ENCODE measurements around the gene GRID1.

The GRID1 gene

DNA sequence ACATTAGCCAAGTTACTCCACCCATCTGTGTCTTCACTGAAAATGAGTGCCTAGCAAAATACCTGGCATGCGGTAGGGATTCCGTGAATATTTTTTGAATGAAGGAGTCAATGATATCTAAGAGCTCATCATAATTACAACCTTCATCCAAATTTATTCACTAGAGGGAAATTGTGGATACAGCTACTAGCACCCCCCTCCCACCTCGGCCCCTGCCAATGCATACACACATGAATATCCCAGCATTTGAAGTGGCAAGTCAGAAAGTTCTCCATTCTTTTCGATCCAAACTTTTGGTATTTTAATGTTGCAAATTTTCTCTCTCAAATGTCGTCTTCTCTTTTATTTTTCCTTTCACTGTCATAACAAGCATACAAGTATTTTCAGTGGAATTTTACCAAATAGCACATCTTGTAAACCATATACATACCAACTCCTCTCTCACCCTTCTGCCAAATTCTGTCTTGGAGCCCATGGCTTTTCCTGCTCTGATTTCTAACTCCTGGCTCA lies 164.3 kb downstream of the GRID1 start:
- no peak for DNase-seq

DNA sequence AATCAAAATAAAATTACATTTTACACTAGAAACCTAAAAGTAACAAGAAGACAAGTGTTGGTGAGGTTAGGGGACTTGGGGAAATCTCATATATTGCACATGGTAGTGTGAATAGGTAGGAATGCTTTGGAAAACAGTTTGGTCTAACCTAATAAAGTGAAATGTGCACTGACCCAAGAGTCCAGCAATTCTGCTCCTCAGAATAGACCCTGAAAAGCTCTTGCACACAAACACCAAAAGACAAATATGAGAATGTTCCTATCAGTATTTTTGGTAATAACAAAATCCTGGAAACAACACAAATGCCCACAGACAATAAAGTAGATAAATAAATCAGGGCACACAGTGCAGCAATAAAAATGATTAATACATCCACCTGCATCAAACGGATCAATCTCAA lies 165.7 kb downstream of the GRID1 start:
- no peak for DNase-seq

DNA sequence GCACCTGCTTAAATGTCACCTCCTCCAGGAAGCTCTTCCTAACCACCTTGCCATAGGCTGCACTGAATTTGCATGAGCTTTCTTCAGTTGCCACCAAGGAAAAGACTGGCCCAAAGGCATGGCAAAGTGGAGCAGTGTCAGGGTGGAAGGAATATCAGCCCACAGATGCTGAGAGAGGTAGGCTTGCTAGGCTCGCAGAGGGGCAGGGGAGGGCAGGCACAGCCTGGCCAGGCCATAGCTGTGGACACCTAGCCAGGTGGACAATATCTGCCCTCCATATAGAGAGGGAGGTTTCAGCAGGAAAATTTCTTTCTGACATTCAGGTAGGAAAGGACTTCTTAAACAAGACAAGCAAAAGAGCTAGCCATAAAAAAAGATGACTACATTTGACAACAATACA lies 166.3 kb downstream of the GRID1 start:
- no peak for DNase-seq

- DNase-seq: no peak
These were observed 167.6 kb downstream of the GRID1 start for GRCh38 chr10:86199041-86199440.

- no peak for DNase-seq
These were observed 168.3 kb downstream of the GRID1 start for GRCh38 chr10:86198271-86198670.

GRCh38 chr10:86197166-86197790 lies 169.3 kb downstream of the GRID1 start:
- no peak for DNase-seq

DNA sequence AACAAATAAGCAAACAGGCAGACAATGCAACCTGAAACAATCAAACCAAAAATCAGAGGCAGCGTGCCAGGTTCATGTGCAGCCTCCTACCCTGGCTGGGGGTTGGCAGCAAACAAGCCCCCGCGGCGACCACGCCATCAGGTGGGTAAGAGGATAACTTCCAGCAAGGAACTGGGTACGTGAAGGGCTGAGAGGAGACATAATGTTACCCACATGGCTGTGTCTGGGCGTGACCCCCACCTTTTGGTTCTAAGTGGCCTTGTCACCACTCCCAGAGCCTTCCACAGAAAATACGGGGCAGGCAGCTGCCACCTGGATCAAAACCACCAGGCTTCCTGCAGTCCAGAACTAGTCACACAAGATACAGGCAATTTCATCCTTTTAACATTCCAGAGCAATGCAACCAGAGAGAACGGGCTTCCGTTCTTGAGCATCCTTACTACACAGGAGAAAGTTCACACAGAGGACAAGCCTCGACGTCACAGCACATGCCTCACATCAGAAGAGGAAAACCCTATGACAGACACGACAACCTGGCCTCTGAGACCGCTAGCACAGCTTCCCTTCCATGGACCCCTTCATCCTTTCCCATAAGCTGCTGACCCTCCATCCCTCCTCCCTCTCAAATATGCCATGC lies 171.0 kb downstream of the GRID1 start:
- DNase-seq: no peak

- no peak for DNase-seq
These were observed 171.9 kb downstream of the GRID1 start for GRCh38 chr10:86194684-86195083.

DNA sequence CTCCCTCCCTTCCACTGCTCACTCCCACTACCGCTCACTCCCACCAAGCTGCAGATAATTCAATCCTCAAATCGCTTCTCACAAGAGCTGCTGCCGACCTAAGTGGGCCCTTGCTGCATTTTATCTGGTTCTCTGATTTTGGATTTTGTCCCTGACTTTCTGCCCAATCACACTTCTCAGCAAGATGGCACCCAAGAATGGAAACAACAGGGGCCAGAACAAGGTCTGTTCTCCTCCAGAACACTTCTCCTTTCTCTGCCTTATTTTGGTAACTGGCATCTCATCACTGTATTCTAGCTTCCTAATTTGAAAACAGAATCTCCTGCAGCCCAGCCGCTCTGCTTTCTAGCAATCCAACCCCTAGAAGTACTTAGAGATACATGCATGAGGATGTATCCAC lies 172.8 kb downstream of the GRID1 start:
- no peak for DNase-seq

DNA sequence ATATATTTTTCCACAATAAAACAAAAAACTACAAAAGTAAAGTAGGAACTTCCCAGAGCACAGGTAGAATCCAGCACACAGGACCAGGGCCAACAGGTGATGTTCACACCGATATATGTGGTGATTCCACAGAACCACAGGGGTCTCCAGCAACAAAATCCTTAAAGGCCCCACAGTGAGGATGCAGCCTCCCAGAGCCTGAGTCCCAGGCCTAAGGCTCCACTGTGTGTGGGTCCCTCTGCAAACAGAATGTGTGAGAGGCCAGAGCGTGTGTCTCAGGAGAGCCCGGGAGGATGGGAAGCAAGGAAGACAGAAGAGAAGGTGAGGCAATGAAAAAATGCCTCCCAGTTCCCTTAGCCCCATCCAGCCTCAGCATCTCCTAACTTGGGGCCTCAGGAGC lies 173.9 kb downstream of the GRID1 start:
- DNase-seq: no peak

GRCh38 chr10:86192147-86192546 lies 174.4 kb downstream of the GRID1 start:
- no peak for DNase-seq

DNA sequence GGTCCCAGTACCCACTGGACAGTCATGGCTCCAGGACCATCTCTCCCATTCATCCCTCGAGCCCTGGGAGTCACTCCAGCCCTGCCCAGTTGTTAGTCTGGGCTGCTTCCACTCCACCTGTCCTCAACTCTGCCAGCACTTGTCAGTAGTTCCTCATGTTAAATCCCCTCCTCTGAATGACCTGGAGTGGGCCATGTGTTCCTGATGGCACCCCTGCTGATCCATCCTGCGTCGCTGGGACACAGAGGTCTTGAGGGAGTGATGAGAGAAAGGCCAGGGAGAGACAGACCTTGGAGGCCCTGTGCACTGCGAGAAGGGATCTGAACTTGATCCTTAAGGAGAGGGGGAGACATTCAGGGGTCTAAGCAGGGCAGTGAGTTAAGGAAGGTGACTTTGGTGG lies 174.9 kb downstream of the GRID1 start:
- no peak for DNase-seq

DNA sequence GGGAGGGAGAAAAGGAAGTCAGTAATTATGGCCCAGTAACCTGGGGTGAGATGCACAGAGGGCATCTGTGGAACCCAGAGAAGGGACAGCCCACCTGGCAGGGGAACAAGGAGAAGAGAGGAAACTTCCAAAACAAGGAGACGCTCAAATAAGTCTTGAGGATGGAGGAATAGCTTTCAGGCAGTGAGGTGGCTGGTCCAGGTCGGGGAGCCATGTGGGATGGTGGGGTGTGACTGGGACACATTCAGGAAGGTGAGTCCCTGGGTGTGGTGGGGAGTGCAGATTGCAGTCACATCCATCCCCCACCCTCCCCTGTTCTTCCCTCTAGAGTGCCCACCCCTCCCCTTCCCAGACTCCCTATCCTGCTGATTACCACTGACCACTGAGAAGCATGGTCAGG lies 175.4 kb downstream of the GRID1 start:
- DNase-seq: no peak

- DNase-seq: no peak
These were observed 176.3 kb downstream of the GRID1 start for GRCh38 chr10:86190291-86190690.

- DNase-seq: no peak
These were observed 176.7 kb downstream of the GRID1 start for GRCh38 chr10:86189891-86190290.

- DNase-seq: no peak
These were observed 177.6 kb downstream of the GRID1 start for GRCh38 chr10:86188796-86189558.

DNA sequence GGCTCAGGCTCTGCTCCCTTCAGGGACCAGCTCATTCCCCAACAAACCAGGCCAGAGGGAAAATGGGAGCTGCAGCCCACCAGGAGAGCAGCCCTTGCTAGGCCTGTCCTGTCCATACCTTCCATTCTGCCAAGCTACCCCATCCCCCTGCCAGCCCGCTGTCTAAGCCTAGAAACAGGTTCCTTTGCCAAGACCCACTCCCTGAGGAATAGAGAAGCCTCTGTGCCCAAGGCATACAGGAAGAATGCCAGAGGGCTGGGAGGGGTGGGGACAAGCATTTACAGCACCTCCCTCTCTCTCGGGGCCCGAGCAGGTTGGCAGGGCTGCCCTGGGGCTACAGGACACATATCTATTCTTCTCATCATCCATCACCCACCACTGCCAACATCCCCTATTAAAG lies 178.3 kb downstream of the GRID1 start:
- DNase-seq: no peak

- DNase-seq: no peak
These were observed 178.9 kb downstream of the GRID1 start for GRCh38 chr10:86187499-86188239.

DNA sequence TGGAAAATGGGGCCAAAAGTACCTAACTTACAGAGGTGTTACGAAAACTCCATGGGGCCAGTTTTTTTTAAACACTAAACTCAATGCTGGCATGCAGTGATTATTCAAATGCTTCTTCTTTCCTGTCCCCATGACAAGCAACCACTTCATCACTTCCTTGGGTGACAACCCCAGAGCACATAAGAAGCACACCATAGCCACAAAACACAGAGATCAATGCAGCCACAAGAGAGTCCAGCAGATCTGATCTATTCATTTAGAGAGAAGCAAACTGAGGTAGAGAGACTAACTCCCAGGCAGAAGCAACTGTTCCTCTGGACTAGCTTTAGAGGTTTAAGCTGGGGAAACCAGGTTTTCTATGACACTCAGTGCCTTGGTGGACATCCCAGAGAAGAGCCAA lies 180.0 kb downstream of the GRID1 start:
- DNase-seq: no peak

GRCh38 chr10:86182595-86182994 lies 184.0 kb downstream of the GRID1 start:
- DNase-seq: no peak

DNA sequence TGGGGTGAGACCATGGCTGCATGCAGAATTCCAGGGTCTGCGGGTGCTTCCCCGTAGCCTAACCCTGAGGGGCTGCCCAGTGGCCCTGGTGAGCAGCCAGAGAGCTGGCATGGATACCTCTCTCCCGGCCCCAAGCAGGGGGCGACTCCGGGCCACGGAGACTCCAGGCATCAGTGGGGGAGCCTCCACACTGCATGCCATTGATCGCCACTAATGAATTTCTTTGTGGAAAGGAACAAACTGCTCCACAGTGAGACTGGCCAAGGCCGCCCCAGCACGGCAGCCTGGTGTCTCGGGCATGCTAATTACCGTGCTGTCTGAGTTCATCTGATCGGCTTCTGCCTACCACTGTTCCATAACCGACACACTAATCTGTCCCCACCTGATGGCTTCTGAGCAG lies 184.4 kb downstream of the GRID1 start:
- no peak for DNase-seq

DNA sequence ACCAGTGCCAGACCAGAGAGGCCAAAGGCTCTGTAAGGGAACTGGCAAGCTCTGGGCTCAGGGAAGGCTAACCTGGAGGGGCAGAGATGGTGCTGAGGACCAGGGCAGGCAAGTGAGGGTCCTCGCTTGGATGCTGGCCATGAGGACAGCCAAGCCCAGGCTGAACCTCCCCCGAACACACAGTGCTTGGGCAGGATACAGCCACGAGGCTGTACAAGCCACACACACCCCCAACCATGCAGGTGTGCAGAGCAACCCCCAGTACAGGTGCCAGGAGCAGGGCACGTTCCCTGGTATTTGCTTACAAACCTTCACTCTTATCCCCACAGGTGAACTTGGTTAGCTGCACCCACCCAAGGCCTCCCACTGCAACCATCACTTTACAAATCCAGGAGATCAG lies 185.7 kb downstream of the GRID1 start:
- DNase-seq: no peak

- no peak for DNase-seq
These were observed 186.6 kb downstream of the GRID1 start for GRCh38 chr10:86179961-86180360.

GRCh38 chr10:86179153-86179524 lies 187.5 kb downstream of the GRID1 start:
- DNase-seq: no peak
